ENCODE measurements around the gene P2RX6. TPM values are rescaled to one million over a fixed set of nuclear protein-coding genes. Genes with fewer than 3 reads are reported as not detected.

P2RX6 gene

Small RNA genes lying within 50 kb of the gene (small RNA-seq; reads per million reads assigned to genes)
- gene MIR649 (ENCODE audit: low read depth): not detected

All from mesenchymal stem cell (in vitro differentiated cells and primary cell).